SKM-1 treated with dmso at 0.1 percent for 144 hours (cell line): Measurements from ENCODE around the gene MIP.
"Not testable (repeated sequence)": the region's sequence is repeated elsewhere in the genome, so short reads cannot be mapped to it uniquely, and the experiment has no call there.

Experiments used
- DNase-seq: peaks from one replicate; lab custom pipeline; 2025; ENCODE audit not compliant: unreplicated experiment; lab: John Stamatoyannopoulos, UW

MIP gene

GRCh38 chr12:56468216-56469006, 14.0 kb upstream of the MIP start, which contains the start of gene SPRYD4:
Gene SPRYD4, plus strand, starts transcription at chr12:56468578. Its CDS starts 14 bp downstream, at chr12:56468592.
- DNase-seq = peak; percentile 66

- DNase-seq = no peak
Measured at GRCh38 chr12:56462565-56462964, 8.1 kb upstream of the MIP start.

GRCh38 chr12:56461235-56462159, 7.0 kb upstream of the MIP start:
- DNase-seq = no peak

- DNase-seq = no peak
Measured at GRCh38 chr12:56457817-56458216, 3.4 kb upstream of the MIP start.

- DNase-seq = no peak
Measured at GRCh38 chr12:56451147-56451546, 3.3 kb downstream of the MIP start.

GRCh38 chr12:56450241-56450640, 4.2 kb downstream of the MIP start:
- no peak for DNase-seq

- DNase-seq = no peak
Measured at GRCh38 chr12:56449622-56449984, 4.9 kb downstream of the MIP start.

- DNase-seq = peak; percentile 68
Measured at GRCh38 chr12:56448860-56449621, 5.4 kb downstream of the MIP start, which contains the start of gene TIMELESS. Gene TIMELESS, minus strand, starts transcription at chr12:56449426. Its CDS starts 15,256 bp downstream, at chr12:56434170.

- not testable (repeated sequence) for DNase-seq
Measured at GRCh38 chr12:56443208-56443607, 11.2 kb downstream of the MIP start.

GRCh38 chr12:56437430-56438176, 16.9 kb downstream of the MIP start:
- DNase-seq = no peak

- no peak for DNase-seq
Measured at GRCh38 chr12:56434828-56435227, 19.6 kb downstream of the MIP start.

- no peak for DNase-seq
Measured at GRCh38 chr12:56431850-56432249, 22.6 kb downstream of the MIP start.

- no peak for DNase-seq
Measured at GRCh38 chr12:56431288-56431687, 23.2 kb downstream of the MIP start.

GRCh38 chr12:56425940-56426438, 28.5 kb downstream of the MIP start:
- DNase-seq = no peak

- no peak for DNase-seq
Measured at GRCh38 chr12:56425193-56425592, 29.3 kb downstream of the MIP start.

- DNase-seq = no peak
Measured at GRCh38 chr12:56420411-56420810, 34.0 kb downstream of the MIP start.

GRCh38 chr12:56417739-56418138, 36.7 kb downstream of the MIP start:
- no peak for DNase-seq

GRCh38 chr12:56414401-56414800, 40.1 kb downstream of the MIP start:
- DNase-seq = no peak

- DNase-seq = no peak
Measured at GRCh38 chr12:56413392-56413791, 41.1 kb downstream of the MIP start.
